K562 (cell line): ENCODE measurements around the gene SLC9A1. TPM values are rescaled to one million over a fixed set of nuclear protein-coding genes. Genes with fewer than 3 reads are reported as not detected.

Experiments
- ARHGAP35 ChIP-seq: fragments of 450-650 bp; IDR thresholded peaks from 2 replicates; pipeline ENCODE4 v1.6.1; 2018; ENCODE audit not compliant: partially characterized antibody
- ELF4 ChIP-seq: fragments of 450-650 bp; formaldehyde crosslinking; IDR thresholded peaks from 2 replicates; pipeline ENCODE4 v1.4.0; 2022; ENCODE audit warnings: missing genetic modification characterization
- FIP1L1 ChIP-seq: fragments of 200-400 bp; formaldehyde crosslinking; IDR thresholded peaks from 2 replicates; pipeline ENCODE4 v1.6.1; 2018; ENCODE audit warnings: mild to moderate bottlenecking, low read depth, low read length; ENCODE audit not compliant: poor library complexity, severe bottlenecking
- FOXP1 ChIP-seq: sonication (generic); formaldehyde crosslinking; IDR thresholded peaks from 2 replicates; pipeline ENCODE4 v1.8.0; 2022; ENCODE audit warnings: mild to moderate bottlenecking, missing genetic modification reagents
- GABPB1 ChIP-seq: sonication (generic); formaldehyde crosslinking; IDR thresholded peaks from 2 replicates; pipeline ENCODE4 v1.8.0; 2022; ENCODE audit warnings: mild to moderate bottlenecking, missing genetic modification reagents
- HOXB6 ChIP-seq: fragments of 250-450 bp; sonication (Bioruptor Pico); IDR thresholded peaks from 2 replicates; pipeline ENCODE4 v1.5.1; 2022; ENCODE audit warnings: mild to moderate bottlenecking, borderline replicate concordance
- MTA2 ChIP-seq: fragments of 450-650 bp; IDR thresholded peaks from 2 replicates; pipeline ENCODE4 v1.6.1; 2016; ENCODE audit warnings: low read depth
- NBN ChIP-seq: fragments of 450-650 bp; IDR thresholded peaks from 2 replicates; pipeline ENCODE4 v1.6.1; 2016; ENCODE audit warnings: low read depth, mild to moderate bottlenecking
- NCOA1 ChIP-seq: fragments of 450-650 bp; IDR thresholded peaks from 2 replicates; pipeline ENCODE4 v1.6.1; 2016; ENCODE audit warnings: low read depth
- NFE2L1 ChIP-seq: fragments of 450-650 bp; IDR thresholded peaks from 2 replicates; pipeline ENCODE4 v1.6.1; 2016; ENCODE audit warnings: missing genetic modification characterization, low read depth, mild to moderate bottlenecking, missing compliant biosample characterization, moderate library complexity, borderline replicate concordance
- NONO ChIP-seq, 2 experiments: fragments of 200-400 bp in 1 of 2; fragments of 450-650 bp in 1 of 2; formaldehyde crosslinking in 1 of 2; IDR thresholded peaks; 2 replicates each; pipeline ENCODE4 v1.6.1; 2017; ENCODE audit warnings: low read depth in 2 of 2, mild to moderate bottlenecking in 2 of 2, moderate library complexity in 2 of 2, low read length in 1 of 2
- OTX1 ChIP-seq: fragments of 450-650 bp; formaldehyde crosslinking; IDR thresholded peaks from 2 replicates; pipeline ENCODE4 v1.4.0; 2022; ENCODE audit warnings: mild to moderate bottlenecking
- POLR2B ChIP-seq: fragments of 450-650 bp; IDR thresholded peaks from 2 replicates; pipeline ENCODE4 v1.6.1; 2018; ENCODE audit warnings: low read depth; ENCODE audit not compliant: partially characterized antibody
- PTBP1 ChIP-seq: fragments of 200-400 bp; formaldehyde crosslinking; IDR thresholded peaks from 2 replicates; pipeline ENCODE4 v1.6.1; 2017; ENCODE audit warnings: low read depth, low read length
- RFX5 ChIP-seq: IDR thresholded peaks from 2 replicates; pipeline ENCODE4 v1.6.1; 2011; ENCODE audit warnings: low read depth, mild to moderate bottlenecking, improper control_type of control experiment, low read length
- SIN3B ChIP-seq: fragments of 450-650 bp; IDR thresholded peaks from 2 replicates; pipeline ENCODE4 v1.6.1; 2017; ENCODE audit warnings: low read depth, mild to moderate bottlenecking, moderate library complexity
- SP1 ChIP-seq: sonication (generic); formaldehyde crosslinking; IDR thresholded peaks from 2 replicates; pipeline ENCODE4 v1.8.1; 2022; ENCODE audit warnings: mild to moderate bottlenecking, missing genetic modification reagents
- TEAD2 ChIP-seq: fragments of 450-650 bp; IDR thresholded peaks from 2 replicates; pipeline ENCODE4 v1.6.1; 2016; ENCODE audit warnings: missing genetic modification characterization, control low read depth, missing compliant biosample characterization
- ZNF12 ChIP-seq: sonication (generic); formaldehyde crosslinking; IDR thresholded peaks from 2 replicates; pipeline ENCODE4 v1.4.0; 2020; ENCODE audit warnings: mild to moderate bottlenecking, missing genetic modification reagents
- ZNF282 ChIP-seq: sonication (generic); formaldehyde crosslinking; IDR thresholded peaks from 2 replicates; pipeline ENCODE4 v1.8.1; 2023; ENCODE audit warnings: missing genetic modification reagents
- ZNF316 ChIP-seq: fragments of 450-650 bp; IDR thresholded peaks from 2 replicates; pipeline ENCODE4 v1.6.1; 2016
- ZZZ3 ChIP-seq: fragments of 450-650 bp; IDR thresholded peaks from 2 replicates; pipeline ENCODE4 v1.6.1; 2016; ENCODE audit warnings: antibody characterized with exemption, mild to moderate bottlenecking, moderate library complexity
- polyA plus RNA-seq, 8 experiments: library from polyadenylated mRNA; depleted of rRNA in 4 of 8; stranded (reverse) in 5 of 8; unstranded in 3 of 8; fragments of >200 nt; fragmentation: Nextera tagmentation in 2 of 8; fragmentation: Illumina TruSeq in 1 of 8; extraction: Ambion mirVana in 2 of 8; extraction: Trizol in 1 of 8; gene quantifications; 2 replicates each; pipeline versions ENCODE4 v1.2.1 to v1.2.3, GENCODE V29; 2011 to 2014; ENCODE audit warnings: inconsistent platforms in 1 of 8, missing spikeins in 1 of 8
- total RNA-seq, 7 experiments: library from RNA; depleted of rRNA in 6 of 7; stranded (reverse); fragments of >200 nt in 6 of 7; fragmentation: Illumina TruSeq in 2 of 7; extraction: Trizol in 2 of 7; gene quantifications; 2 replicates each; pipeline versions ENCODE4 v1.2.1 to v1.2.3, GENCODE V29; 2011 to 2021; ENCODE audit warnings: low replicate concordance in 1 of 7
- TF ChIP-seq, protein P1 (sequence below): sonication (generic); formaldehyde crosslinking; IDR thresholded peaks from 2 replicates; pipeline ENCODE4 v1.8.0; 2023; ENCODE audit warnings: mild to moderate bottlenecking, missing genetic modification reagents
- TF ChIP-seq, protein P2 (sequence below), 3 experiments: fragments of 200-800 bp in 1 of 3; sonication (Bioruptor generic) in 1 of 3; sonication (generic) in 1 of 3; formaldehyde crosslinking in 1 of 3; IDR thresholded peaks; 2 replicates each; pipeline versions ENCODE4 v1.6.1 to v1.8.0; 2016 to 2022; ENCODE audit warnings: mild to moderate bottlenecking in 2 of 3, missing compliant biosample characterization in 2 of 3, missing genetic modification characterization in 2 of 3, missing genetic modification reagents in 1 of 3
- TF ChIP-seq, protein P3 (sequence below): fragments of 450-650 bp; formaldehyde crosslinking; IDR thresholded peaks from 2 replicates; pipeline ENCODE4 v1.4.0; 2022; ENCODE audit warnings: missing genetic modification characterization
- TF ChIP-seq, protein P4 (sequence below): fragments of 450-650 bp; formaldehyde crosslinking; IDR thresholded peaks from 2 replicates; pipeline ENCODE4 v1.4.0; 2022; ENCODE audit warnings: missing genetic modification characterization

SLC9A1 gene
- total and polyA plus RNA-seq, 9 of the 15 experiments (the other 6 are each of a cell fraction or from before 2014, with no cell fraction given), result 0.59 to 14.4 (median 2.0) TPM

DNA sequence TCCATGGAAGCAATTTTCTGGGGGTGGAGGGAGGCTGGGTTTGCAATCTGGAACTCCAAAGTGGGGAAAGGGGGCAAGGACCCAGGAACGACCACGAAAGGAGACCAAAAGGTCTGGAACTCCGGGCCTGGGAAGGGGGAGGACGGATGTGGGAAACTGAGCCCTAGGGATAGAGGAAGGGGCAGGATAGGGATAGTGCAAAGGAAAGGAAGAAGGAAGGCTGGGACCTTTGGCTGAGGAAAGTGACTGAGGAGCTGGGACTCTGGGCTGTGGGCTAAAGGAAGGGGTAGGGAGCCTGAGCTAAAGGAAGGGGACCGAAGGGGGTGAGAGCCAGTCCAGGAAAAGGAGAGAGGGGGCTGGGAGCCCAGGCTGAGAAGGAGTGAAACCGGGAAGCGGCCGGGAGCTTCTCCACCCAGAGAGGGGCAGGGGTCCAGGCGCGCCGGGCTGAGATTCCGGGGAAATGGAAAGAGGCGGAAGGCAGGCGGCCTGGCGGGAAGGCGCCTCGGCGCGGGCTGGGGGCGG, 395 bp downstream of the SLC9A1 start (continued):
- TF ChIP-seq, protein P1, sequence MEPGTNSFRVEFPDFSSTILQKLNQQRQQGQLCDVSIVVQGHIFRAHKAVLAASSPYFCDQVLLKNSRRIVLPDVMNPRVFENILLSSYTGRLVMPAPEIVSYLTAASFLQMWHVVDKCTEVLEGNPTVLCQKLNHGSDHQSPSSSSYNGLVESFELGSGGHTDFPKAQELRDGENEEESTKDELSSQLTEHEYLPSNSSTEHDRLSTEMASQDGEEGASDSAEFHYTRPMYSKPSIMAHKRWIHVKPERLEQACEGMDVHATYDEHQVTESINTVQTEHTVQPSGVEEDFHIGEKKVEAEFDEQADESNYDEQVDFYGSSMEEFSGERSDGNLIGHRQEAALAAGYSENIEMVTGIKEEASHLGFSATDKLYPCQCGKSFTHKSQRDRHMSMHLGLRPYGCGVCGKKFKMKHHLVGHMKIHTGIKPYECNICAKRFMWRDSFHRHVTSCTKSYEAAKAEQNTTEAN, result 0 out of 2 replicates have a peak, but pooled peaks have one; percentile 20
- TF ChIP-seq ZNF12 (CRISPR knock-in tag) (no peak; the same call in 1 of the 2 replicates), NBN (no peak), ZNF282 (CRISPR knock-in tag) (no peak), PTBP1 (no peak), OTX1 (CRISPR knock-in tag) (peak; percentile 70; the same call in 1 of the 2 replicates), MTA2 (0 out of 2 replicates have a peak, but pooled peaks have one; percentile 25), ZNF316 (no peak), ZZZ3 (no peak), HOXB6 (CRISPR knock-in tag) (no peak), FIP1L1 (peak; percentile 85), NONO (IDR thresholded peaks at IDR 0.05; ENCODE audit: low read depth in 2 of 2, low read length in 1 of 2) (no peak), RFX5 (no peak), ARHGAP35 (peak; percentile 19), TEAD2 (tag) (no peak), NCOA1 (peak; percentile 37; the same call in 1 of the 2 replicates), POLR2B (no peak), NFE2L1 (tag) (no peak), GABPB1 (no peak), ELF4 (CRISPR knock-in tag) (peak; percentile 8; the same call in 1 of the 2 replicates), SP1 (no peak), SIN3B (peak; percentile 77; the same call in 1 of the 2 replicates), FOXP1 (CRISPR knock-in tag) (no peak)
- TF ChIP-seq, protein P2, sequence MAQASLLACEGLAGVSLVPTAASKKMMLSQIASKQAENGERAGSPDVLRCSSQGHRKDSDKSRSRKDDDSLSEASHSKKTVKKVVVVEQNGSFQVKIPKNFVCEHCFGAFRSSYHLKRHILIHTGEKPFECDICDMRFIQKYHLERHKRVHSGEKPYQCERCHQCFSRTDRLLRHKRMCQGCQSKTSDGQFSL (CRISPR knock-in tag; IDR thresholded peaks at IDR 0.05), result no peak
- TF ChIP-seq, protein P2 (tag; IDR thresholded peaks at IDR 0.05), result no peak
- TF ChIP-seq, protein P3, sequence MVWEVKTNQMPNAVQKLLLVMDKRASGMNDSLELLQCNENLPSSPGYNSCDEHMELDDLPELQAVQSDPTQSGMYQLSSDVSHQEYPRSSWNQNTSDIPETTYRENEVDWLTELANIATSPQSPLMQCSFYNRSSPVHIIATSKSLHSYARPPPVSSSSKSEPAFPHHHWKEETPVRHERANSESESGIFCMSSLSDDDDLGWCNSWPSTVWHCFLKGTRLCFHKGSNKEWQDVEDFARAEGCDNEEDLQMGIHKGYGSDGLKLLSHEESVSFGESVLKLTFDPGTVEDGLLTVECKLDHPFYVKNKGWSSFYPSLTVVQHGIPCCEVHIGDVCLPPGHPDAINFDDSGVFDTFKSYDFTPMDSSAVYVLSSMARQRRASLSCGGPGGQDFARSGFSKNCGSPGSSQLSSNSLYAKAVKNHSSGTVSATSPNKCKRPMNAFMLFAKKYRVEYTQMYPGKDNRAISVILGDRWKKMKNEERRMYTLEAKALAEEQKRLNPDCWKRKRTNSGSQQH (CRISPR knock-in tag), result peak; percentile 37; the same call in 1 of the 2 replicates
- TF ChIP-seq, protein P4, sequence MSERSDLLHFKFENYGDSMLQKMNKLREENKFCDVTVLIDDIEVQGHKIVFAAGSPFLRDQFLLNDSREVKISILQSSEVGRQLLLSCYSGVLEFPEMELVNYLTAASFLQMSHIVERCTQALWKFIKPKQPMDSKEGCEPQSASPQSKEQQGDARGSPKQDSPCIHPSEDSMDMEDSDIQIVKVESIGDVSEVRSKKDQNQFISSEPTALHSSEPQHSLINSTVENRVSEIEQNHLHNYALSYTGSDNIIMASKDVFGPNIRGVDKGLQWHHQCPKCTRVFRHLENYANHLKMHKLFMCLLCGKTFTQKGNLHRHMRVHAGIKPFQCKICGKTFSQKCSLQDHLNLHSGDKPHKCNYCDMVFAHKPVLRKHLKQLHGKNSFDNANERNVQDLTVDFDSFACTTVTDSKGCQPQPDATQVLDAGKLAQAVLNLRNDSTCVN (CRISPR knock-in tag), result 0 out of 2 replicates have a peak, but pooled peaks have one; percentile 62
